Coronary artery (tissue), 2 donors: ENCODE results near the gene RAB10.

Source experiments
- DNase-seq: peaks from one replicate; pipeline ENCODE4 v3.0.0-alpha.2; 2017; ENCODE audit warnings: low spot score
- H3K27ac ChIP-seq, 2 donors: fragments of 200-600 bp; sonication (generic); one replicate each; pipeline ENCODE4 v1.5.1; 2016 to 2019
- H3K4me3 ChIP-seq: fragments of 200-600 bp; sonication (generic); 2 replicates; pipeline ENCODE4 v1.5.1; 2016; ENCODE audit warnings: mild to moderate bottlenecking, moderate library complexity
- TF ChIP-seq, protein P1 (sequence below): fragments of 200-600 bp; sonication (generic); IDR thresholded peaks from one replicate; pipeline ENCODE4 v1.5.1; 2019; ENCODE audit warnings: antibody characterized with exemption

RAB10 gene

DNA sequence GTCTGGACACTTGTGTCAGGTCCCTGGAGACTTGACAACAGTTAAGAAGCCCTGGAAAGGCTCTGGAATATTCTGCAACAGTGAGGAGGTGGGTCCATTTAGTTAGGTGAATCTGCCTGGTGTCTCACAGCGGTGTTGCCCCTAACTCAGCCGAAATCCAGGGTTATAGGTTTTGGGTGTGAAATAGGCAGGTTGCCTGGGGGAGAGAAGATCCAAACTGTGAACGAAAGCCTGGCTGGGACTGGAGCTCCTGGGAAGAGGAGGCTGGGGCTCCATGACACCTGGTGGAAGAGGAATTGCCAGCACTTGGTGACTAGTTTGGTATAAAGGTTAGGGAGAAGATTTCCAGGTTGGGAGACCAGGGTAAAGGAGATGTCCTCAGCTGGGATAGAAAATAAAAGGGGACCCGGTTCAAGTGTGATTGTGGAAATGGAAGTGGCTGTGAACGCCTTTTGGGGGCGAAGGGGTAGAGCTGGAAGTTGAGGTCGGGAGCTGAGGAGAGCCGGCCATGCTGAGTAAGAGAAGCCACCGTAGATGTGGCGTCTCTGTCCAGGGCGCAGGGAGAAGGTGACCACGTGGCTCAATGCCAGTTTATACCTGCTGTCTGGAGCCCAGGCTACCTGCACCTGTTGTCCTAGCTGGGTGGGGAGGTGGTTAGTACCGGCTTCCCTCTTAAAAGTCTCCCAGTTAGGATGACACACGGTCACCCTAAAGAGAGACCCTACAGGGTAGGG lies 136.0 kb downstream of the RAB10 start:
- DNase-seq = peak; percentile 46
- TF ChIP-seq, protein P1, sequence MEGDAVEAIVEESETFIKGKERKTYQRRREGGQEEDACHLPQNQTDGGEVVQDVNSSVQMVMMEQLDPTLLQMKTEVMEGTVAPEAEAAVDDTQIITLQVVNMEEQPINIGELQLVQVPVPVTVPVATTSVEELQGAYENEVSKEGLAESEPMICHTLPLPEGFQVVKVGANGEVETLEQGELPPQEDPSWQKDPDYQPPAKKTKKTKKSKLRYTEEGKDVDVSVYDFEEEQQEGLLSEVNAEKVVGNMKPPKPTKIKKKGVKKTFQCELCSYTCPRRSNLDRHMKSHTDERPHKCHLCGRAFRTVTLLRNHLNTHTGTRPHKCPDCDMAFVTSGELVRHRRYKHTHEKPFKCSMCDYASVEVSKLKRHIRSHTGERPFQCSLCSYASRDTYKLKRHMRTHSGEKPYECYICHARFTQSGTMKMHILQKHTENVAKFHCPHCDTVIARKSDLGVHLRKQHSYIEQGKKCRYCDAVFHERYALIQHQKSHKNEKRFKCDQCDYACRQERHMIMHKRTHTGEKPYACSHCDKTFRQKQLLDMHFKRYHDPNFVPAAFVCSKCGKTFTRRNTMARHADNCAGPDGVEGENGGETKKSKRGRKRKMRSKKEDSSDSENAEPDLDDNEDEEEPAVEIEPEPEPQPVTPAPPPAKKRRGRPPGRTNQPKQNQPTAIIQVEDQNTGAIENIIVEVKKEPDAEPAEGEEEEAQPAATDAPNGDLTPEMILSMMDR = no peak
- Histone ChIP-seq H3K27ac (no peak overlapping the region), H3K4me3 (no peak overlapping the region)

DNA sequence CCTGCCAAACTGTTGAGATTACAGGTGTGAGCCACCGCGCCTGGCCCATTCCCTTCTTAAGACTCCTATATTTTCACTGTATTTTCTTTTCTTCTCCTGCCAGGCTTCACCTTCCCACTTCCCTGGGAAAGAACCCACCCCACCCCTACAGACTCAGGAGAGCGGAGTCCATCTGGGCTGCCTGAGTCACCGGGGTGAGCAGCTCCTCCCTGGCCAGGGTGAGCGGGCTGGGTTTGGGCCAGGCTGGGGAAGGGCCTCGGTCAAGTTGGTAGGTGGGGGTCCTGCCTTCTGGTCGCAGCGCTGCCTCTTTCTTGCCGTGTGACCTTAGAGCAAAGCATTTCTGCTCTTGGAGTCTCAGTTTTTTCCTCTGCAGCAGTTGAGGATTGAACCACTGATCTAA lies 136.9 kb downstream of the RAB10 start:
- H3K27ac ChIP-seq = no peak overlapping the region
- H3K4me3 ChIP-seq = no peak overlapping the region
- TF ChIP-seq, protein P1 = no peak
- no peak for DNase-seq

- Histone ChIP-seq H3K4me3 (peak overlapping the region; percentile 70), H3K27ac (no peak overlapping the region)
- TF ChIP-seq, protein P1 = no peak
- DNase-seq = peak; percentile 43
Observed at GRCh38 chr2:26172189-26172870, 138.4 kb downstream of the RAB10 start.

DNA sequence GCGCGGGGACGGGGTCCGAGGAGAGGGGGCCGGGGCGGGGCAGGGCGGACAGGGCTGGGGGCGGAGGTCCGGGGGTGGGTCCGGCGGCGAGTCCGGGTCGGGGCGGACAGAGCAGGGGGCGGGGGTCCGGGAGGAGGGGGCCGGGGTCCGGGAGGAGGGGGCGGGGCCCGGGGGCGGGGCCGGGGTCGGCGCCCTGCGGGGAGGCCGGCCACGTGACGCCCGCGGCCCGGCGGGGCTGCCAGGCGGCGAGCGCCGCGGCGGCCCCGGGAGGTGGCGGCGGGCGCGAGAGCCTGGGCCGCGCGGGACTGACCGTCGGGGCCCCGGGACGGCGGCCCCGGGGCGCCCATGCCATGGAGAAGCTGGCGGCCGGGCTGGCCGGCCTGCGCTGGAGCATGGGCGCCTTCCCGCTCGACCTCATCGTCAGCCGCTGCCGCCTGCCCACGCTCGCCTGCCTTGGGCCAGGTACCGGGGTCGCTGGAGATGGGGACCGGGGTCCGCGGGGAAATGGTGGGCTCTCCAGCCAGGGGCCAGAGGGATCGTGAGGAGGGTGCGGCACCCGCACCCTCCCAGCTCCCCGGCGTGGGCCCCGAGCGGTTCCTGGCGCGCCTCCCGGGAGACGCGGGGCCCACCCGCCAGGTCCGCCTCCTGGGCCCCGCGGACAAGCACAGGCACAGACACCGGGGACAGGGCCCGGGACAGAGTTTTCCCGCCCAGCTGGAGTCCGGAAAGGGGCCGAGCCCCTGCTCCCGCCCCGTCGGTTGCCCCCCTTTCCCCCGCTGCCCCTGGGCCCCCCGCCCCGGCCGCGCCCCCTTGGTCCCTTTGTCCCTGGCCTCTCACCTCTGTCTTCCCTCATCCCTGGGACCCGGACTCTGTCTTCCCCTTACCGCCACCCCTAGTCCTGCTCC lies 139.2 kb downstream of the RAB10 start, which contains the start of gene GAREM2:
GAREM2 (plus strand) TSS at position 218 of the 905 bp plus-strand sequence; CDS start at position 351, 133 bp downstream.
- no peak within 1 kb of the TSS for H3K27ac ChIP-seq
- TF ChIP-seq, protein P1 = no peak
- peak within 1 kb of the TSS; percentile 70 for H3K4me3 ChIP-seq
- DNase-seq = peak; percentile 46

GRCh38 chr2:26173776-26174482 lies 140.0 kb downstream of the RAB10 start:
- peak; percentile 55 for DNase-seq
- Histone ChIP-seq H3K4me3 (peak overlapping the region; percentile 70), H3K27ac (no peak overlapping the region)
- TF ChIP-seq, protein P1 = no peak

DNA sequence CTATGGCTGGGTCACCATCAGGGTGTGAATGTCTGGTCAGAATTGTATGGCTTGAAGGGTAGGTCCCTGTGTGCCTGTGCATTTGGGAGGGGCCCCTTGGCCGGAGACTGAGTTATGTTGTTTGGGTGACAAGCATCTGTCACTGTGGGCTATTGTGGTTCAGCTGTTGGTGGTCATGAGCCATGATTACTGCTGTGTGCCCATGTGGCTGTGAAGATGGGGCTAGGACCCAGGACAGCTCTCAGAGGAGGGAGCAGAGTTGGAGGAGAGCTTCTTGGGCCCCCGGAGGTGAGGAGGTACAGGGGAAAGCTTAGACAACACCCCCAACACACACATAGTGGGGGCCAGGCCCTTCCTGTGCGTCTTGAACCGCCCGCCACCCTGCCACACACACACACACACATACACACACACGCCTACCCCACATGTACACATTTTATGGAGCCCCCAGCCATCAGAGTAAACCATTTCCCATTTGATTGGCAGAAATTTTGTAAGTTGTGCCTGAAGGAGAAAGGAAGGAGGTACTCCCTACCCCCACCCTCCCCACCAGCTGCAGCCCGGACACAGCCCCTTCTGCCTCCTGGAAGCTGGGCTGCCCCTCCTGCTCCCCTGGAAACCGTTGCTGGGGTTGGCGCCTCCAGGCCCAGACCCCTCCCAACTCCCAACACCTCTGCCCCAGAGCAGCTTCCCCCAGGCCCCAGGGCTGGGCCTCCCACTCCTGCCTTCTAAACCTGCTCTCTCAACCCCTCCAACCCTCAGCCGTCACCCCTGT lies 141.0 kb downstream of the RAB10 start:
- DNase-seq = peak; percentile 68
- no peak overlapping the region for H3K4me3 ChIP-seq
- TF ChIP-seq, protein P1 = no peak
- H3K27ac ChIP-seq = no peak overlapping the region
